Lower leg skin (tissue), 4 donors: ENCODE results near the gene GRAMD1A. TPM values are rescaled to one million over a fixed set of nuclear protein-coding genes. Genes with fewer than 3 reads are reported as not detected.

ENCODE experiments used
- DNase-seq, 2 donors: peaks; one replicate each; pipeline ENCODE4 v3.0.0-alpha.2; 2019; ENCODE audit warnings: low spot score in 2 of 2
- H3K4me3 ChIP-seq: fragments of 200-600 bp; sonication (generic); 2 replicates; pipeline ENCODE4 v1.5.1; 2017; ENCODE audit warnings: mild to moderate bottlenecking, low read depth; ENCODE audit not compliant: poor library complexity, severe bottlenecking
- CTCF ChIP-seq, 3 donors: fragments of 450-650 bp; IDR thresholded peaks; one replicate each; pipeline ENCODE4 v1.5.1; 2016; ENCODE audit warnings: antibody characterized with exemption in 3 of 3, mild to moderate bottlenecking in 3 of 3, moderate library complexity in 2 of 3
- POLR2A ChIP-seq, 2 donors: fragments of 450-650 bp; IDR thresholded peaks; one replicate each; pipeline ENCODE4 v1.6.1; 2016 to 2017; ENCODE audit warnings: antibody characterized with exemption in 2 of 2, mild to moderate bottlenecking in 1 of 2, moderate library complexity in 1 of 2
- WGBS, 2 donors: methylation state at CpG; one replicate each; pipeline ENCODE4 v1.1.5; 2018; 5-methylcytosine and 5-hydroxymethylcytosine counted together
- intact Hi-C: fragments of 100-400 bp; cut with DNase I; formaldehyde crosslinking; loops from one replicate; pipeline ENCODE4 v1.15.0; 2023; ENCODE audit warnings: low total_unique reads
- total RNA-seq, 4 donors: library from RNA; depleted of rRNA; stranded (reverse); fragments of >200 nt; gene quantifications; one replicate each; pipeline ENCODE4 v1.1.0, GENCODE V29; 2016

Gene GRAMD1A
- total RNA-seq, 4 donors from 2014 or later, result 12.6 to 49.2 (median 20.3) TPM

DNA sequence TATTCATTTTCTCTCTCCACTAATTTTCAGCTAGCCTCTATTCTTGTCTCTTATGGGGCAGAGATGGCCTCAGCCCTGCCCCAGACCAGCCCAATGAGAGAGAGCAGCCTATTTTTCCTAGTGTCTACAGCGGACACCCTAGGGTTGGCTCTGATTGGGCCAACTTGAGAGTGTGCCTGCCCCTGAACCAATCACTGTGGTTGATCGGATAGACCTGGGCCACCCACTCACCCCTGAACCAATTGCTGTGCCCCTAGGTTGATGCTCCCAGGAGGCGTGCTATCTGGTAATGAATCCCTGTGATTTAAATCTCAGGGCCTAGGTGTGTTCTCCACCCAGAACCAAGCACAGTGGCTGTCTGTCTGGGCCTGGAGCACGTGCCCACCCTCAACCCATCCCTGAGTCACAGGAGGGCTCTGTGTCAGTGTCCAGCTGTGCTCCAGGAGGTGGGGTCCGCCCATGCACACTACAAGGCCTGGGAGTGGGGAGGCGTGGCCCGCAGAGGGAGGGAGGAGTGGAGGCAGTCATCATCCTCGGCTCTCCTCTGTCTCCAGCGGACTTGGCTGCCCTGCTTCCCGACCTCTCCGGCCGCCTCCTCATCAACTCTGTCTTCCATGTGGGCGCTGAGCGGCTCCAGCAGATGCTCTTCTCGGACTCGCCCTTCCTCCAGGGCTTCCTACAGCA is 15.3 kb downstream of the GRAMD1A start:
- TF ChIP-seq POLR2A (IDR thresholded peaks at IDR 0.05) (no peak), CTCF (IDR thresholded peaks at IDR 0.05) (no peak)
- intact Hi-C loops, result no loop called here
- WGBS, 2 donors, result 78 to 94% methylated on average over 14 to 15 of the region's 16 CpGs
- DNase-seq, result no peak
- no peak overlapping the region for H3K4me3 ChIP-seq

DNA sequence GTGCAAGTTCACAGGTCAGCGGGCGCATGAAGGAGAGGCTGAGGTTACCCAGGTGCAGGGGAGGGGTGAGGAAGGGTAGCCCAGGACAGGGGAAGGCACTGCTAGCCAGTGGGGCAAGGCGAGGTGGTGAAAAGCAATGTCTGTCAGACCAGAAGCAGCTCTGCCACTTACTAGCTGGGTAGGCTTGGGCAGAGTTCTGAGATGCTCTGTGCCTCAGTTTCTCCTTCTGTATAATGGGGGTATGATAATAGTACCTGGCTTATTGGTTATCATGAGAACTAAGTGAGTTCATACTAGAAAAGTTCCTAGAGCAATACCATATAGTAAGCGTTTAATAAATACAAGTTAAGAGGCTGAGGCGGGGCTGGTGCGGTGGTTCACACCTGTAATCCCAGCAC is 15.8 kb downstream of the GRAMD1A start:
- TF ChIP-seq POLR2A (IDR thresholded peaks at IDR 0.05), result no peak
- no peak for TF ChIP-seq CTCF (IDR thresholded peaks at IDR 0.05)
- no peak for DNase-seq
- no peak overlapping the region for H3K4me3 ChIP-seq
- 91 to 98% methylated on average over 6 of the region's 6 CpGs for WGBS, 2 donors
- intact Hi-C loops, result no loop called here

GRCh38 chr19:35017507-35017906 is 17.4 kb downstream of the GRAMD1A start:
- TF ChIP-seq POLR2A (IDR thresholded peaks at IDR 0.05) (no peak), CTCF (IDR thresholded peaks at IDR 0.05) (no peak)
- no peak for DNase-seq
- no peak overlapping the region for H3K4me3 ChIP-seq
- WGBS, 2 donors, result 77 to 84% methylated on average over 3 of the region's 3 CpGs
- intact Hi-C loops, result no loop called here

- H3K4me3 ChIP-seq, result no peak overlapping the region
- 95 to 97% methylated on average over 4 of the region's 4 CpGs for WGBS, 2 donors
- no peak for TF ChIP-seq POLR2A (IDR thresholded peaks at IDR 0.05)
- TF ChIP-seq CTCF (IDR thresholded peaks at IDR 0.05), result no peak
- DNase-seq, result no peak
- intact Hi-C loops, result no loop called here
Measured at GRCh38 chr19:35018379-35018778, 18.3 kb downstream of the GRAMD1A start.

- intact Hi-C loops, result no loop called here
- TF ChIP-seq POLR2A (IDR thresholded peaks at IDR 0.05) (no peak), CTCF (IDR thresholded peaks at IDR 0.05) (no peak)
- no peak overlapping the region for H3K4me3 ChIP-seq
- DNase-seq, result no peak
- 78 to 98% methylated on average over 8 to 9 of the region's 22 CpGs for WGBS, 2 donors
Measured at GRCh38 chr19:35019144-35019543, 19.0 kb downstream of the GRAMD1A start.

DNA sequence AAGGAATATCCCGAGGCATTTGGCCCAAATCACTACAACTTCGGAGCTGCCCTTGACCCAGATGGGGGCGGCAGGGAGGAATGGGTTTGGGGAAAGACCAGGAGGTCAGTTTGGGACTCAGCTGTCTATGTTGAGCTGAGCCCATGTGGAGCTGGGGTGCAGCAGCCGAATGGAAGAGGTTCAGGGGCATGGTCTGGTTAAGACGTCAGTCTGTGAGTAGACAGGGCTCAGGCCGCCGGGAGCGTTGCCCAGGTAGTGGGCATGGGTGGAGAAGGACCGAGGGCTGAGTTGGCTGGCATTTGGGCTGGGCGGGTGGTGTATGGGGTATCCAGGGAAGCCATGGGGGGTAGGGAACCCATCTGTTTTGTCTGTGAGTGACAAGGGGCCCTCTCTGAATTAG is 20.9 kb downstream of the GRAMD1A start:
- no peak for TF ChIP-seq CTCF (IDR thresholded peaks at IDR 0.05)
- TF ChIP-seq POLR2A (IDR thresholded peaks at IDR 0.05), result no peak

More for the DNA sequence above, 20.9 kb downstream of the GRAMD1A start:
- intact Hi-C loops, result no loop called here
- 90 to 91% methylated on average over 10 of the region's 10 CpGs for WGBS, 2 donors
- DNase-seq, result no peak
- H3K4me3 ChIP-seq, result no peak overlapping the region
